GM10266 (cell line): ENCODE measurements around the gene GPAT2.
"Not testable (repeated sequence)": the region's sequence is repeated elsewhere in the genome, so short reads cannot be mapped to it uniquely, and the experiment has no call there.

Source experiments
- DNase-seq: peaks from one replicate; pipeline ENCODE4 v3.0.0; 2012; ENCODE audit errors: extremely low spot score
- TF ChIP-seq, protein P1 (sequence below): IDR thresholded peaks from 2 replicates; pipeline ENCODE4 v1.5.1; 2012; ENCODE audit warnings: mild to moderate bottlenecking, low read depth; ENCODE audit not compliant: control insufficient read depth, insufficient read depth; ENCODE audit errors: missing control alignments

GPAT2 gene

DNA sequence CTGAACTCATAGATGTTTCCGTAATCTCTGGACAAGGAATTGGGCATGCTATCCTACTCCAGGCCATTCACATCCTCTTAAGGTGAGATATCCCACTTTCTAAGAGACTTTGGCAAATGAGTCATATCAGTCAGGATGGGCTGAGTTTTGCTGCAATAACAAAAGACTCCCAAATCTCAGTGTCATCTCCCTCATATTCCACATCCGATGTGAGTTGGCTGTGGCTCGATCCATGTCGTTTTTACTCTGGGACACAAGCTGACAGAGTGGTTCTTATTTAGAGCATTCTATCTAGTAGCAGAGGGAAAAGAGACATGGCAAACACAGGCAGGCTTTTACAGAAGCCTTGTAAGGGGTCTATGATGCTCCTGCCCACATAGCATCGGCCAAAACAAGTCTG, 28.5 kb downstream of the GPAT2 start:
- DNase-seq, result not testable (repeated sequence)

DNA sequence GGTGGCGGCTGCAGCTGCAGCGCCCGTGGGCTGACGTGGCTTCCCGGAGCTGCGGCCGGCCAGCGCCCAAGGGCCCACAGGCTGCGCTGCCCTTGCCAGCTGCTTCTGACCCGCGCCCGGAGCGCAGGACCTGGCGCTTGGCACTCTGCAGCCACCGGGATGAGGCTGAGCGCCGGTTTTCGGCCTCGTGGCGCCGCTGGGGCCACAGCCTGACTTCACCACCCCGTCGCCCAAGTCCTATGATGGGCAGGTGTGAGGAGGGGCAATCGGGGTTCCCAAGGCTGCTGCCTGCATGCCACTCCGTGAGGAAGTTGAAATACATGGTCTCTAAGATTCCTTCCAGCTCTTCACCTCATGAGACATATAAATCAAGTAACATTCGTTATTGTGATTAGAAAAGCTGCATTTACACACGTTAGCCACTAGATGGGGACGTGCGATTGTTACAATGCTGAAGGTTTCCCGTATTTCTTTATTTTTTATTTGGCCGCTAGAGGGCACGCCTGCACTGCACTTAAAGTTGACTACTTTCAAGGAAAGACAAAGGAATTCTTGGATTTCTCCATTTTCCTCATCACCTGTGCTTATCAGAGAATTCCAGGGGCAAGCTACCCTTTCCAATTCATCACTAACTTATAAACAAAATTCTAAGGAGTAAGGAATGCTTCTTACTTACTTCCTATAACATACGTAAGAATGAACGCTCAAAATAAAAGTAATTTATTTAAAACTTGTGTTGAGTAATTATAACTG, 42.0 kb downstream of the GPAT2 start:
- DNase-seq, result peak; percentile 26

DNA sequence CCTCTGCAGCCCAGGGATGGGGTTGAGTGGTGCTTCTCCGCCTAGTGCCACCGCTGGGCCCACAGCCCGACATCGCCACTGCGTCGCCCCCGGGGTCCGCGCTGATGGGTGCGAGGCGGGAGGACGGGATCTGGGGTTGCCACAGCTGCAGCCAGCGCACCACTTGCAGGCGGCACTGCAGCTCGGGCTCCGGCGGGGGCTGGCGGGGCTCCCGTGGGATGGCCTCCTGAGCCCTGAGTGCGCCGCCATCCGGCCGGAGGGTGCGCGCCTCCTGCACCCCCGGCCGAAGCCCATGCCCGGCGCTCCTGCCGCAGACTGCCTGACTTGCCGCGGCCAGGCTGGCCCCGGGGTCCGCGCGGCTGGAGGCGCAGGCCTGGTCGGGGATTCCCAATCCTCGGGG, 42.6 kb downstream of the GPAT2 start:
- not testable (repeated sequence) for DNase-seq

More for the DNA sequence above, 42.0 kb downstream of the GPAT2 start:
- TF ChIP-seq, protein P1, sequence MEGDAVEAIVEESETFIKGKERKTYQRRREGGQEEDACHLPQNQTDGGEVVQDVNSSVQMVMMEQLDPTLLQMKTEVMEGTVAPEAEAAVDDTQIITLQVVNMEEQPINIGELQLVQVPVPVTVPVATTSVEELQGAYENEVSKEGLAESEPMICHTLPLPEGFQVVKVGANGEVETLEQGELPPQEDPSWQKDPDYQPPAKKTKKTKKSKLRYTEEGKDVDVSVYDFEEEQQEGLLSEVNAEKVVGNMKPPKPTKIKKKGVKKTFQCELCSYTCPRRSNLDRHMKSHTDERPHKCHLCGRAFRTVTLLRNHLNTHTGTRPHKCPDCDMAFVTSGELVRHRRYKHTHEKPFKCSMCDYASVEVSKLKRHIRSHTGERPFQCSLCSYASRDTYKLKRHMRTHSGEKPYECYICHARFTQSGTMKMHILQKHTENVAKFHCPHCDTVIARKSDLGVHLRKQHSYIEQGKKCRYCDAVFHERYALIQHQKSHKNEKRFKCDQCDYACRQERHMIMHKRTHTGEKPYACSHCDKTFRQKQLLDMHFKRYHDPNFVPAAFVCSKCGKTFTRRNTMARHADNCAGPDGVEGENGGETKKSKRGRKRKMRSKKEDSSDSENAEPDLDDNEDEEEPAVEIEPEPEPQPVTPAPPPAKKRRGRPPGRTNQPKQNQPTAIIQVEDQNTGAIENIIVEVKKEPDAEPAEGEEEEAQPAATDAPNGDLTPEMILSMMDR, result peak; percentile 69

DNA sequence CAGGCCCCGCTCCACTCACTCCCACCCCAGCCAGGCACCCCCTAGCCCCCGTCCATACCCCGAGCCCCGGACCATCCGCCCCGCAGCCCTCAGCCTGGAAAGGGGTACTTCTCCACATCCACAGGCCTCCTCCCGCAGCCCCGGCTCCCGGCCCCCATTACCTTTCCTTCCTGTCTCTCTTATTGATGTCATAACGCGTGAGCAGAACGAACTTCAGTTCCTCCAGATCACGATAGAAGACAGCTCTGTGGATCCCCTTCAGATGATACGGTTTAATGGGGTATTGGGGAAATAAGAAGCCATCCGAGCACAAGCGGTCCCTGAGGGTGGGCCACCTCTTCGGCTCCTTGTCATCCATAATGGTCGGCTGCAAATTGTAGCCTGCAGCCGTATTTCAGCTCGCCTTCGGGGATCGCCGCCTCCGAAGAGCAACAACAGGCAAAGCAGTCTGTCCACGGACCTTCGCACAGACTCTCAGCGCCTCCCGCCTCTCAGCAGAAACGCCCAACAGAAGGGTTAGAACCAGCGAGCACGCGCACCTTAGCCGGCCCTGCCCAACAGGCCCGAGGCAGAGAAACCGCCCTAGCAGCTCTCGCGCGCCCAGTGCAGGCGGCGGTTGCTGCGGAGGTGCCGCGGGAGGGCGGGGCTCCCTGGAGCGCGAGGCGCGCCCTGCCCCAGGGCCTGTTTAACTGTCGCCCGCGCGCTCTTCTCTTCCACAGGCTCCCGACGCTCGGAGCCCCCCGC, 43.2 kb downstream of the GPAT2 start, which contains the start of gene ANKRD36C:
TSS of gene ANKRD36C (minus strand) at position 474 of the 744 bp plus-strand sequence. CDS start at position 358, 116 bp downstream.
- peak; percentile 21 for DNase-seq

DNA sequence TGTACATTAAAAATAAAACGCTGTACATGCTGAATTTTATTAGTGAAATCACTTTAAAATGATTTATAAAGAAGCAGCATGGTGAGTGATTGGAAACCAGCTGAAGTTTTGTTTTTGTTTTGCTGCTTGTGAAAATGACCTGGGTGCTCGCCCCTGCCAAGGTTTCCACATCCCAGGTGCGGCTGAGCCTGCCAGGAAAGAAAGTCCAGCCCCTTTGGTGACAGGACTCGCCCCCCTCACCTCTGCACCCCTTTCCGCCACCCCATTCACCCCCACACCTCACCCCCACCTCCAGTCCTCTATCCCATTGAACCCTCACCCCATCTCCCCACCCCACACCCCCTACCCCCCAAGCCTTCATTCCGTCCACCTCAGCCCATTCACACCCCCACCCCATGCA, 43.8 kb downstream of the GPAT2 start:
- not testable (repeated sequence) for DNase-seq
